GM18502 (cell line): ENCODE data around the gene SIL1.

Experiments
- ATAC-seq: cut with Tn5 transposase; IDR thresholded peaks from one replicate; pipeline ENCODE4 v1.9.1; 2021; ENCODE audit warnings: mild to moderate bottlenecking; ENCODE audit not compliant: unreplicated experiment, poor library complexity

SIL1 gene

DNA sequence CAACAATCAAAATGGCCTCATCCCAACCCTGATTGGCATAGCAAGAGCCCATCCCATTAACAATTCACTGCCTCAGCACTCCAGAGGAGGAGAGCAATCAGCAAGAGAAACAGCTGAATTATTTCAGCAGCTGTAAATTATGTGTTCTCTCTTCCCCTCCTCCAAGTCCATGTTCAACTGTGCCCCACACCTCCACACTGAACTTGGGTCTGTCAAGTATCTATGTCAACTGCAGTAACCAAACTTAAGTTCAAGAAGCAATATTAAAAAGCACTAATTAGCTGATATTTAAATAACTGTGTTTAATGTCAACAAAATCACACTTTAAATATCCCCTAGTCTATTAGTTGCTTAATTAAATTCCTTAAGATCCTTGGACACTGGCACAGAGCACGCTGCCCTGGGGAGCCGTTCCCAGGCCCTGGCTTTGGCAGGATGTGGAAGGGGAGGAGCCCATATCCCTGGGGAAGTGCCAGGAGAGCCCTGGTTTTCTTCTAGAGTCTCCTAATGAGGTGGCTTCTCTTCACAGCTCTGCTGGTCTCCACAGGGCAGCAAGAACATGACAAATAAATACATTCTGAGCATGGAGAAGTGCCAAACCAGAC lies 50.6 kb downstream of the SIL1 start:
- ATAC-seq, result no peak

DNA sequence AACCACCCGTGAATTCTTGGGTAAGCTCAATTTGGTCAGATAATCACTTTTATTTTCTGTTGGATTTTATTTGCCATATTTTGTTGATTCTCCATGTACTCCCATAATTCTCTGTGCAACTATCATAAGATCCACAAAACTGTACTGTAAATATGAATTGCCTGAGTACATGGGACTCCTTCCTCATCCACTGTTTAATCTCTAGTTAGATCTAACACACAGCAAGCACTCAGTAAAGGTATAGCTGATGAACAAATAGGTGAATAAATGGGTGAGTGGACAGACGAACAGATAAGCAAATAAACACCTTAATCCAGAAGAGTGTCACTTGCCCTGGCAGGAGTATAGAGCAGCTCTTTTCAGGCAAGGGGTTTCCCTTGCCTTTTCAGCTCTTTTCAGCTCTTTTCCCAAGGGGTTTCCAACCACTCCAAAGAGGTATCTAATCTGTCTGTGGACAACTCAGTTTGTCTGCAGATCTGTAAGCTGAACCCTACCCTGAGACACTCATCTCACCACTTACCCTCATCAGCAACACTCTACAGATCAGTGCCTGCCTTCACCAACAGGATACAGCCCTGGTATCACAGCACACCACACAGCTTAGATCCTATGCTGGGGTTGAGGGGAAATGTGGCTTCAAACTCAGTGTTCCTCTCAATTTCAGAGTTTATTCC lies 51.2 kb downstream of the SIL1 start:
- ATAC-seq, result no peak

DNA sequence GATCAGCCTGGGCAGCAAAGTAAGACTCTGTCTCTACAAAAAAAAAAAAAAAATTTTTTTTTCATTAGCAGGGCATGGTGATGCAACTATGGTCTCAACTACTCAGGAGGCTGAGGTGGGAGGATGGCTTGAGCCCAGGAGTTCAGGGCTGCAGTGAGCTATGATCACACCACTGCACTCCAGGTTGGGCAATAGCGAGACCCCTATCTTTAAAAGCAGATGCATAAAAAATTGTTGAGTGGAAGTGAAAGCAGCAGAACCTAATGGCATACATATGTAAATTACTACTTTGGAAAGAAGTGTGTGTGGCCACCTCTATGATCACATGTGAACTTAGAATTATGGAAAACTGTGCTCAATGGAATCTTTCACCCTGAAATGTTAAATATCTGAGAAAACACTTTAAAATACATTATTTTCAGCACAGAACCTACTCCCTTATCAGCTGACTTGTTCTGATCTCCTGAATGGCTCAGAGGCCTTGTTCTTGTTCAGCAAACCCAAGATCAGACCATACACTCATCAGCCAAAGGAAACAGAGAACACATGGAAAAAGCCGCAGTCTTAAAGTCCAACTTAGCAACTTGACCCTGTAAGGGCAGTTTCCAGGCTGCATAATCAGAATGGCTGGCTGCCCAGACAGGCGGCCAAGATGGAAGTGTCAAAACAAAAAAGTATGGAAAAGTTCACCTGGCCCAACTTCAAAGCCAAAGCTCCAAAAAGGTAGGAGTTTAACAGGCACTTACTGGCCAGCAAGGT lies 56.5 kb downstream of the SIL1 start:
- ATAC-seq, result no peak

DNA sequence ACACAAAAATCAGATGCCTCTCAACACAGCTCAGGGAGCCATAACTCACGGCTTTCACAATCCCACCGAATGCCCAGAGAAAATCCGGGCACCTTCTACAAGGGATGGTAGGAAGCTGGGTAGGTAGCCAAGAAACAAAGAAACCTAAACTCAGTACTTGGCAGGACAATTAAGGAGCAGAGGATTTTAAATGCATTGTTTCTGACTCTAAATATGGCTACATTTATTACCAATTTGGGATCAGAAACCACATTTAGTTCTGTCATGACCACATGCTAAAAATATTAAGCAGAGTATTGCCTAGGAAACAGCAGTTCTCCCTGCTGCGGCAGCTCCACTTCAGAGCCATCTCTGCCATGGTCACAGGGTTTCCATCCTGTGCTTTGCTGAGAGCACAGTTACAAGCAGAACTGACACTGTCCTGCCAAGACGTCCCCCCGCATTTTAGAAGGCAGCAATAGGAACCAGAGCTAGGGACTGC lies 57.5 kb downstream of the SIL1 start:
- ATAC-seq, result no peak

DNA sequence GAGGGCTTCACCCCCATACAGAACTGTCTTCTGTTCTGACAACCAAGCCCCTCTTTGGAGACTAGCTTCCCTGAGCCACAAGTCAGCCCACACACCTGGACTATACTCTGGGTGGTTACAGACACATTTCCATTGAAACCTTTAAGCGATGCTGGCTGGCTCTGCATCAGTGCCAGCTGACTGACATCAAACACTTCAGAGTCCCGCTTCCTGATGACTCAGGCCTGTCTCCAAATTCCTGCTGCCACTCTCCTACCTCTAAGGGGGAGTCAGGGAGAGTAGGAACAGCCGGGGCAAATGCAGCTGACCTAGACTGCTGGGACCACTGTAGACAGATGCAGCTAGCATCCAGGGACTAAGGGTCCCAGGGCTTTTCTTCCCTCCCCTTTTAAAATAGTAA lies 59.4 kb downstream of the SIL1 start:
- no peak for ATAC-seq

DNA sequence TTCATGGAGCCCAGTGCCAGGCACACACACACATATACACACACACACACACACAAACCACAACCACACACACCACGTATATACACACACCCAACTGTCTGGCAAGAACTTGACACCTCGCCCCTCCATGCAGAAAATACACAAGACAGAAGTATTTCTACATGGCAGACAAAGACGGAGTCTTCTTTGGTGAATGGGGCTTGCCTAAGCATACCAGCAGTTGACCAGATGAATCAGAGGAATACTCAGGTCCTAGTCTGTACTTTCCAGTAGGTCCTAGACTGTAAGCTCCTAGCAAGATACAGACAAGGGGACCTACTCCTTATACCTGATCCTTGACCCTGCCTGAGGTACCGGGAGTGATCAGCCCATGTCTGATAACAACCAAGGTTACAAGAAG lies 60.1 kb downstream of the SIL1 start:
- no peak for ATAC-seq

DNA sequence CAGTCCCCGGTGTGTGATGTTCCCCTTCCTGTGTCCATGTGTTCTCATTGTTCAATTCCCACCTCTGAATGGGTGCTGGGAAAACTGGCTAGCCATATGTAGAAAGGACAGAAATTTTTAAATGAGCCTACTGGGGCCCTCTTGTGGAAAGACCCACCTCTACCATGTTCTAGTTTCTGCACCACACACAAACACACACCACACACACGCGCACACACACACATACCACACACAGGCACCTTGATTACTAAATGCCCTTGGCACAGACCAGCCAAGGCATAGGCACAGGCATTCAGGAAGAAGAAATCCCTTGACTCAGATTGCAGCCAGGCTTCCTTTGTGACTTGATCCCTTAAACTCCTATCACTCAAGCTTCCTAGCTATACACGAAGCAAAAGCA lies 60.5 kb downstream of the SIL1 start:
- ATAC-seq, result no peak

DNA sequence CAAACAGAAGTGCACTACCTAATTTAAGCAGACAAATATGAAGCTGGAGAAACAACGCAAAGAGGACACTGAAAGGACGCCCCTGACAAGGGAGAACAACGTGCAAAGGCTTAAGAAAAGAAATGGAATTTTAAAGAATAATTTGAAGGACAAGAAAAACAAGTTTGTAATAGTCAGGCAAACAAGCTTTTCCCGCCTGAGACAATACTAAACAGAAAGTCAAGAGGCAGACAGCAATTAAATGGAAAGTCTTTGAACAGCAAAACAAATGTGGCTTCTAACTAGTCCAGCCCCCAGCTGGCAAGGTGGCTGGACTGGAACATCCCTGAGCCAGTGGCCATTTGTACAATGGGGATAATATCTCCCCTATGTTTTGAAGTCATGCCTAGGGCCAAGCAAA lies 63.3 kb downstream of the SIL1 start:
- no peak for ATAC-seq

DNA sequence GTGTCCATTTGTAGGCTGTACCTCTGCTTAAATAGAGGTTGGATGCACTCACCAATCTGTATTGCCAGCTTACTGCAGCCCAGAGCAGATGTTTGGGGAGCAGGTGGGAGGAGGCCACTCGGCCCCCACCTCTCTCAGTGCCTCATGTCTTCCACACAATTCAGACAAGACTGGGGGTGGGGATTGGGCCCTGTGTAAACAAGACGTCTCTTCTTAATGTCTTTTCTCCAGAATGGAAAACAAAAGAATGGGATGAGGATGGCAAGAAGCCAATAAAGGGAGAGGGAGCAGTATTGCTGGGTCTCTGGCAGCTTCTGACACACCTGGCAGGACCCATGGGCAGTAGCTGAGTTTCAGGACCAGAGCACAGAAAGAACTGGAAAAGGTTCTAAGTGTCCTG lies 64.9 kb downstream of the SIL1 start:
- ATAC-seq, result no peak

DNA sequence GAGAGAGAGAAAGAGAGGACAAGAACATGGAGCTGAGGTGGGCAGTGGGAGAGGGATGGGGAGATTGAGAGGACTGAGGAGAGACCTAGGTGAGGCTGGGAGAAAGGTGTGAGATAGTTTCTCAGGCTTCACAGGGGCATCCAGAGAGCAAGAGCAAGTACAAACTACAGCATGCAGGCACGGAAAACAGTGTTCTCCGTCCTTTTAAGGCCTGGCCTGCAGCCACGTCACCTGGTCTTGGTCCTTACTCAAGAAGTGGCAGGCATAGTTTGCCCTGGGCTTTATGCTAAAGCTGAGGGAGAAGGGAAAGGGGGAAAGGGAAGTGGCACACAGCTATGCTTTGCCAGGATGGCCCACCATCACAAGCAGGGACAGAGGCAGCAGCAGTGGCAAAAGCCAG lies 65.7 kb downstream of the SIL1 start:
- no peak for ATAC-seq

DNA sequence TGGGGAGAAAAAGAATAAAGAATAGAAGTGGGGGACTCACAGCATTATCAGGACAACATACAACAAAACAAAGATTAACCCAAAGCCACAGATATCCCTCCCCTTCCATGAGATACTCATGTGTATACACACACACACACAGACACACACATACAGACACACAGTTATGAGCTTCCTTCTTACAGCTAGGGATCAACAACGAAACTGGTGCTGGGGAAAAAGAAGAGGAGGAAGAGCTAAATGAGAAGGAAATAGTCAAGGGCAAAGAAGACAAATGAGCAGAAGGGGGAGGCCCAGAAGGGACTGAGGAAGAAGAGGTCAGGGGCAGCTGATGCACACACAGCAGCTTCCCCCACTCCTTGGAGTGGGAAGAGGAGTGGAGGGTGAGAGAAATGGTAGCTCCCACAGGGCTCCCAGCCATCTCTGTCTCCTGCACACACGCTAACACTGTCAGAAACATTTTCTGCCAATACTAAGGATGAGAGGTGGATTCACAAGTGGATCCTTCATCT lies 66.2 kb downstream of the SIL1 start:
- no peak for ATAC-seq

DNA sequence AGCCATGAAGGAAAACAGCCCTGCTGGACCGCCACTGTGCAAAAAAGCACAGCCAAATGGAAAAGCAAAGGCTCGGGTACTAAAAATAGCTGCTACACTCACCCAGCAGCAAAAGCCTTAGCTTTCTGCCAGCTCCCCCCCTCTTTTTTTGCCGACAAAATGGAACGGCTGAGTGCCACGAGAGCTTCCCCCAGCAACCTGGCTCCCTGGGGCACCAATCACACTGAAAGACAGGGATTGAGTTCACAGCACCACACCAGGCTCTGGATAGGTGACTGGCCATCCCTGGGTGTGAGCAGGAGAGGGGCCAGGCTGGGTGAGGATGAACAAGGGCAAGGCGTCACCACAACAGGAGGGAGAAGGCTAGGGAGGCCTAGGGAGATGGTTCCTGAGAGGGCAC lies 66.7 kb downstream of the SIL1 start:
- no peak for ATAC-seq

DNA sequence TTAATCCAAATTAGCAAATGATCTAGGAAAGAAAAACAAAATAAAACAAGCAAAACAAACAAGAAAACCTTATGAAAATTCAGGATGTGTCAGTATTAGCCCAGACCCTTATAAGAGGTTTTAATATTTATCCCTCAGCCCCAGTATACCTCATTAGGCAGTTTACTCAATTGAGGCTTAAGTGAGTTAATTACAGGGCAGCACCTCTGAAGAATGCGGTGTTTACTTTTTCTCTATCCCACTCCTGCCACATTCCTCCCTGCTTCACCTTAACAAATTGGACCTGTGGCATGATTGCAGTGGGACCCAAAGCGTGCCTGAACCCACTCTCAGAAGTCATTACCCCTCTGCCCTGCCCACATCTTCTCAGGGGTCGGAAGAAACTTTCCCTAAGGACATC lies 67.1 kb downstream of the SIL1 start:
- no peak for ATAC-seq

DNA sequence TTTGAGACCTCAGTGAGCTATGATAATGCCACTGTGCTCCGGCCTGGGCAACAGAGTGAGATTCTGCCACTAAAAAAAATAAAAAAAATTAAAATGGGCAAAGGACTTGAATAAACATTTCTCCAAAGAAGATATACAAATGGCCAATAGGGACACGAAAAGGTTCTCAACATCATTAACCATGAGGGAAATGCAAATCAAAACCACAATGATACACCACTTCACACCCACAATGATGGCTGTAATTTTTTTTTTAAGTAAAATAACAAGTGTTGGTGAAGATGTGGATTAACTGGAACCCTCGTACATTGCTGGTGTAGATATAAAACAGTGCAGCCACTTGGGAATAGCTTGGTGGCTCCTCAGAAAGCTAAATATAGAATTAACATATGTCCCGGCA lies 68.0 kb downstream of the SIL1 start:
- ATAC-seq, result no peak

DNA sequence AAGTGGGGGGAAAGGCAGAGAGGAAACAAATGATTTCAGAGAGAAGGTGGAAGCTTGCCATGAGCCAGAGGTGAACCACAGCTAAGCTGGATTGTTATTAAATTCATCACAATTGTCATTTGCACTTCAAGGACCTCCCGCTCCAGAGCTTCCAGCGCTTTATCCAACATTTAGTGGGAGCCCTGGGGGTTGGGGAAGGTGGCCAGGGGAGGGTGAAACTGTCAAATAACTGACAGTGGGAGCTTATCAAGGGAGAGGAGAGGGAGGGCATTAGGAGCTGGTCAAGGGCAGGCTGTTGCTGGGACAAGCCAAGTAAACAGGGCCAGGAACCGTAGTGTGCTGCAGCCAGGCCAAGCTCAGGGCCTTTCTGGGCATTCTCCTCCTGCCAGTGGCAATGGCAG lies 71.5 kb downstream of the SIL1 start:
- no peak for ATAC-seq

DNA sequence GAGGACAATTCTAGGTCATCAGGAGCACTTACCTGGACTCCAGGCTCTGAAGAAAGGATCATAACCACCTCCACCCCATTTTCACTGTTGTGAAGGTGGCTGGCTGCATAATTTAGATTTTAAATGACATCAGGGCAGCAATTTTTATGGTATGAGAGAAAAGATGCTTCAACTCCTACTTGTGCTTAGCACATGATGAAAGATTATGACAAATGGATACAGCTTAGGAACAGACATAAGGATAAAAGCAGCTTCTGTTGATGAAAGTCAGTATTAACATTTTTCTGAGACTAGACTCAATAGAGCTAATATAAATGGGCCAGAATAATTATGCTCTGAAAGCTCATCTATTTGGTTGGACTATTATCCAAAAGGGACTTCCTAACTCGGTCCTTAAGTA lies 72.2 kb downstream of the SIL1 start:
- no peak for ATAC-seq

DNA sequence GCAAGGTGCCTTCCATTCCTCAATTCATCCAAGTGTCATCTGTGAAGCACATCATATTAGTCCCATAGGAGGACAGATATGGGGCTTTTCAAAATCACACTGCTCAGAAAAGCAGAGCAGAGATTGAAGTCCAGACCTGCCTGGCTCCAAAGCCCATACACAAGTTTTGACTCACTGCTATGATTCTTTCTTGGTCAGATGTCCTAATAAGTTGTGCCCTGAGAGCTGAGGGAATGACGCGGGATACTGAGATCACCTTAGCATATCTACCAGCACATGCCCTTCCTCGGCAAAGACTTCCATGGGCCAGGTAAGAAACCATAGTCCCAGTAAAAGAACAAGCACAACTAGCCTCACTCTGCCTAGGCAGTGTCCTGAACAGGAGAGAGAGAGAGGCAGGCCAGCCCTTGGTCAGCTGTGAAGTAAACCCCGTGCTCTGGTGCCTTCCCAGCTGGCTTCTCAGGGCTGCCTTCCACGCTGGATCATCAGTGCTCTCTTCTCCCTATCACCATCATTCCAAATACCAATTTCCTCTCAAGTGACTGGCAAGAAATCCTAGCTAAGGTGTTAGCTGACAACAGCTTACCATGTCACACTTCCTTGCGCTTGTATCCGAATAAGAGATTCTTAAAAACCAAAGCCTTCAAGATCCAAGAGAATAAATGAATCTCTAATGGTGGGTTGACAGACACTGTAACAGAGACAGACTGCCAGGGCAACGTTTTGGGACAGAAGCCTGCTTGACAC lies 73.2 kb downstream of the SIL1 start:
- ATAC-seq, result no peak

DNA sequence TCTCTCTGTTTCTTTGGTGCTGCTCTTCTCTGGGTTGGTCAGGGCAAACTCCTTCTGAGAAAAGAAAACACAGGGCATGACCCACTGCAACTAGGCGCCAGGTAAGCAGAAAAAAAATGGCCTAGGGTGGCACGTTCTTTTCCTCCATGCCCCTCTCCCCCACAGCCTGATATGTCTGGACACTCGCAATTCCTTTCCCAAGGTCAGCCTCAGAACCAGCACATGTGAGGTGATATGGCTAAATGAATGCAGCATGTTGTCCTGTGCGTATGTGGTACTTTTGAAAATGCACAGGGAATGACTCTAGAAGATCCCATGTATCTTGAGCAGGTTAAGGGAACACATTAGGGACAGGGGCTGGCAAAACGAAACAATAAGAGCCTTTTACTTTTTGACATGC lies 77.0 kb downstream of the SIL1 start:
- ATAC-seq, result no peak

DNA sequence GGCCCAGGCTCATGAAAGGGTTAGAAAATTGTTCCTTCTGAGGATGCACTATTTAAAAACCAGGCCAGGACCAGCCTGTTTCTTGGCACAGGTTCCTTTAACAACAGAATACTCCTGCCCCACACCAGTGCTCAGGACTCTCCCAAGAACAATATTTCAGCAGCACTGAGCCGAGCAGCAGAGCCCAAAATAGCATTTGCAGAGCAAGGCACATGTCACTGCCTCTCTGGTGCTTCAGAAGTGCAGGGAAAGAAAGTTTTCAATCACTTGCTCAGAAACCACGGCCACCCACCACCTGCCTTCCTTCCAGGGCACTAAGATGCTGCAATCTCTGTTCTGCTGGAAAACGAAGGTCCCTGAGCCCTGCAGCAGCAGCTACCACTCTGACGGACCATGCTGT lies 77.6 kb downstream of the SIL1 start:
- no peak for ATAC-seq

DNA sequence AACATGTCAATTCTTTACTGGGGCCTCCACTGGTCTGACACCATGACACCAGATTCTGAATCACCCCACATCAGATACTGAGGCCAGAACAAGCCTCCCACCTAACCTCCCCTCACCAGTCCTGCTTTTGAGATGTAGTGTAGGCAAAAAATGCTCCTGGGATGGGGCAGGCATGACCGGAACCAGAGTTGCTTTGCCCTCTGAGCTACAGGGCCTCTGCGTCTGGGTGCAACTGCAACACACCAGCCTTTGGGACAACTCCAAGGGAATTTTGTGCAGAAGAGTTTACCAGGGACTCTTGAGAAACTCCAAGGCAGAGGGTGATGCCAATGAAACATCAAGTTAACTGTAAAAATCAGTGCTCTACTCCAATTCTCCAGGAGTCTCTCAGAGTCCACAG lies 79.4 kb downstream of the SIL1 start:
- ATAC-seq, result no peak
